GM21786 (cell line): Measurements from ENCODE around the gene C1QL3.

ENCODE experiments used
- ATAC-seq: cut with Tn5 transposase; IDR thresholded peaks from one replicate; pipeline ENCODE4 v1.9.1; 2021; ENCODE audit not compliant: unreplicated experiment

C1QL3 gene

DNA sequence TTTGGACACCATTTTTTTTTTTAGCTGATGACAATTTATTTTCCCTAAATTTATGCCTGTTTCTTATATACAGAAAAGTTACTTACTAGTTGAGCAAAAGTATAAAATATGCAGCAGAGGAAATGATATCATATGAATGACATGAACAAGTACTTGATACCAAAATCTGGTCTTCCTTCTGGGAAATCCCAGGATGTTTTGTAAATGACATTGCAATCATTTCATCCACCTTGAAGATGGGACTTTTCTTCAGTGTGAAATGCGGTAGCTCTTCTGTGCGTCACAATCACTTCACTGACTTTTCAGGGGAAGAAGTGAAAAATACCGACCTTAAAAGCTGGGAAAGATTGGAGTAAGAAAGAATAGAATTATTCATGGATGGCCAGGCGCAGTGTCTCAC, 23.8 kb downstream of the C1QL3 start:
- ATAC-seq, result no peak

DNA sequence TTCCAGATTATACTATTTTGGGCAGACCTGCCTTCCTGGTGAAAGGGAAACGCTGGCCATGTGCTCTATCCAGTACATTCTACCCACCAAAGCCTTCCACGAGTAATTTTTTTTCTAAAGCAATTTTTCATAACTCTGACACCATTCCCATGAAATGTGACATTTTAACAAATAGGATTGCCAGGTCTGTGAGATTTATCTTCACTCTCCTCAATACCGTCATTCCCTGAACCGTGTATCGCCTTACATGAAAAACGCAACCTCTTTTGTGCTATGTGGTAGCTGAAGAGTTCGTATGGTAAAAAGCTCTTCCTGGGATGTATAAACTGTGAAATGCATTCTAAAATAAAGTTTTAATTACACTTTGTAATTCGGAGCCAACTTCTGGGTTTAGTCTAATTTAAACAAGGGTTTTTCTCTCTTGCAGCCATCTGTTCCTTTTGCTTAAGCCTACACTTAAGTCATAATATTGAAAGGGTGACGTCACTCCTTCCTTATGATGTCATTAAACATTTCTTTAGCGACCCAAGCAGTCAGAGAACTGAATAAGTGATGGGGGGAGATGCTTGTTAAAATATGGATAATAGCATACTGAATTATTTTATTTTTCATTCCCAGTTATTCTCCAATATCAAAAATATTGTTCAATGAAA, 27.7 kb downstream of the C1QL3 start:
- no peak for ATAC-seq

DNA sequence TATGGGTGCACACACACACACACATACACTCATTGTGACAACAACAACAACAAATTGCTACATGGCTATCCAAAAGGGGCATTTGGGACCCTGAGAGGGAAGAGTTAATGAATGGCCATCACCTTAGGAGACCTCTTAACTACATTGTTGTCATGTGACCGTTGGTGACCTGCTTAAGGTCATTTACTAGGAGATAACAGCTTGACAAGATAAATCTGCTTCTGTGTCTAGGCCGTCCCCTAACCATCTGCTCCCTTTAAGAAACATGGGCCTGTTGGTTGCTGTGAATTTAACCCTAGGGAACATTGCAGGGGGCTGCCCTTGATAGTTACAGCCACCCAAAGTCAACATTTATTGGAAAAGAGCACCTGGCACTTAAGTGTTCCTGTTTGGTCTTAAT, 29.7 kb downstream of the C1QL3 start:
- ATAC-seq, result no peak

DNA sequence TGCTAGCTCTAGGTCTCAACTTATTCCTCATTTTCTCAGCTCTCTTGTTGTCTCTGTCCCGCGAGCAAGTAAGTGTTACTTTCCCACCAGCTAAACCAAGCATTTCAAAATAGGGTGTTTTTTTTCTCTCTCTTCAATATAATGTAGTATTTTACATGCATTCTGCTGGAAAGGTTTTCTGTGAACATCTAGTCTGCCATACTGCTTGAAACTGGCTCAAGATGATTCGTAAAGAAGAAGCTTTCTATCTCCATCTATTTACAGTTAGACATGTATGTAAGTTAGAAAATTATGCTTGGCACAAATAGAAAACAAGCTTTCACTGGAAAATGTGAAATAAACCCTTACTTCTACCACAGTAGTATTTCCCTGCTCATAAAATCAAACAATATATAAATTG, 31.2 kb downstream of the C1QL3 start:
- no peak for ATAC-seq

DNA sequence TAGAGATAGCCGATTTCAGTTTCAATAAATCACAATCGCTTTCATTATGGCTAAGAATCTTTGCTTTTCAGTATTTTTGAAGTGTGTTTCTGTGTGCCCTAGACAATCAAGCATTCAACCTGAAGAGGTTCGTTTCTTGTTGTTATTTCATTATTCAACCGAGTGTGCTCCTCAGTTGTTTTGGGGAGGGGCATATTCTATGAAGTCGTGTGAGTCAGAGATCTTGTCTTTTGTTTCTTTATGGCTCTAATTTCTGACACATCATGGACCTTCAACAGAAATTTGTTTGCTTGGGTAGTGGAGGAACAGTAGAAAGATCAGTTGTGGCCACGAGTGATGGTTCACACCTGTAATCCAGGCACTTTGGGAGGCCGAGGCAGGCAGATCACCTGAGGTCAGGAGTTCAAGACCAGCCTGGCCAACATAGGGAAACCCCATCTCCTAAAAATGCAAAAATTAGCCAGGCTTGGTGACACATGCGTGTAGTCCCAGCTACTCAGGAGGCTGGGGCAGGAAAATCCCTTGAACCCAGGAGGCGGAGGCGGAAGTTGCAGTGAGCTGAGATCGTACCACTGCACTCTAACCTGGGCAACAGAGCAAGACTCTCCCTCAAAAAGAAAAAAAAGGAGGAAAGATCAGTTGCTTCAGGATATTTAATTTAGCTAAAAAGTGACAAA, 38.3 kb downstream of the C1QL3 start:
- ATAC-seq, result no peak

DNA sequence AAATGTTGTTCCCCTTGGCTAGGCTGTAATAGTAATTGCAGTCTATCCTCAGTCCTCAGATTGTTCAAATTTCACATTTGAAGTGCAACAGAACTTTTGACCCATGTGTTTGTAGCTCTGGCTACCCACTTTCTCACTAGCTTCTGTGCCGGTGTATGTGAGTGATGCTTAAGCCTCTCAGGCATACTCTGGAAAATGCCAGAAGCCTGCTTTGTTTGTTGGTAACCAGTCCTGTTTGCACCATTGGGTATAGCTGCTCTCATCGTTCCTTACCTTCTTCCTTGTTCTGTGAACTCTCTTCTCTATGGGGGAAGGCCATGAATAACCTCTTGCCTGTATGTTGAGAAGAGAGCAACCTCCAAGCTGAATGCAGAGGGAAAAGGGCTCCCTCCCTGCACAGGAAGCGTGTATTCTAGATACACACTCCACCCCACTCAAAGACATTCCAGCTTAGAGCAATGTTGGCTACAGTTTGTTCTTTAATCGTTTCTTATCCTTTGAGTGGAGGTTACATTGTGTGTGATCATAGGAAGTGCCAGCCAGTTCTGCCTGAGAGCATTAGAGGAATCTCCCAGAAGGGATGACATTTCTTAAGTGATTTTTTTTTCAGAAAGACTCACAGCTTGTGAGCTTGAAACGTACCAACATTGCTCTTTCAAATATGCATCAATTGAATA, 40.5 kb downstream of the C1QL3 start:
- no peak for ATAC-seq

DNA sequence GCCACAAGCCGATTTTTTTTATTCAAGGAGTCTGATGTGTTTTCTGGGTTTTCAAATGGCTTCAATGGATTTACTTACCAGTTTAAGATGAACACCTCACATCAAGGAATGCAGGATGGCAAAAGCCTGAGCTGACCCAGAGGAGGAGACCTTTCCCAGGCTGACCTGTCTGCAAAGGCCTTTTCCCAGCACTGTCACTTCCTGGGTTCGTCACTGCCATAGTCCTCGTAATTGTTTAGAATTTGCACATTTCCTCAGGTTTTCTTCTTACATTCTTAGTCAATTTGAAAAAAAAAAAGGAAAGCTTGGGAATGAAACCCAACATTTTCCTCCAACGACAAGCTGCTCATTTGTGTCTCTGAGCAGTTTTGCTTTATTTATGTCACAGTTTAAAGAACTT, 42.9 kb downstream of the C1QL3 start:
- no peak for ATAC-seq

DNA sequence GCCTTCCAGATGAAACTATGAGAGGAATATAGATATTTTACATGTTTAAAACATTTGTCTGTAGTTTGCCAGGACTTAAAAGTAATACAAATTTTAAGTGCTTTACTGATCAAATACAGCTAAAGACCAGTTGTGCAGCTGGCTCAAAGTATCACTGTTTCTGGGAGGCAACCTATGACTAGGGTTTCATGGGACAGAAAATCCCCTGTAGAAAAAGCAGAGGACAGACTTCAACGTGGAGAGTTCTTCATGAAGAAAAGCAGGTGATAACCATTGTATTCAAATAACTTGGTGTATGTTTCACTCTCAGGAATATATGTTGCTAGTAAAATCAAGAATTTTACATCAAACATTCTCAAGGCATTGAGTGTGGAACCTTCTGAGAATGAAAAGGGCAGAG, 43.9 kb downstream of the C1QL3 start:
- no peak for ATAC-seq

DNA sequence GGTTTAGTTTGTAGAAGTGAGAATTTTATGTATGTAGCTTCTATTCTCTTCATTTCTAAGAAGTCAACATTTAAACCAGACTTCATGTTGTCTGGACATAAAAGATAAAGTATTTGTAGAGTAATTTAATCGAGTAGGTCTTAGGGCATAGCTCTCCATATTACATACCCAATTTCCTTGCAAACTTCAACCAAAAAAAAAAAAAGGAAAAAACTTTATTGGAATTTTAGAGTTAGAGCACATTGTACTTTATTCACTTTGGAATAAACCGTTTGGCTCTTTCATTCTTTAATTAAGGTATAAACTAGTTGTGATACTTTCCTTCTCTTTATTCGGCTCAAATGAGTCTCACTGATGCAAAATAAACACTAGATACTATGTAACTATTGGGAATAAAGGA, 48.9 kb downstream of the C1QL3 start:
- no peak for ATAC-seq

DNA sequence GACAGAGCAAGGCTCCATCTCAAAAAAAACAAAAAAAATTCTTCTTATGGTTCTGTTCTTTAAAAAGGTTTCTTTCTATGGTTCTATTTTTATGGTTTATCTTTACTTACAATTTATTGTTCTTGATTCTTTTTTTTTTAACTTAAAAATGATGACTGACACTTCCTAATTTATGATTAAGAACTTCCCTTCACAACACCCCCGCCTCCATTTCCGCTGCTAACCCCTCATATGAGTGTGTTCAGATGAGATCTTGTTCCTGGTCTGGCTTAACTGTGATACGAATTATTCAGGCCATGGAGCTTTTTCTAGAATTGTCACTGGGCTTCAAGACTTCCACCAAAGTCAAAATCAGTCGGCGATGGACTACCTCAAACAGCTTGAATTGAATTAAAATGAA, 50.9 kb downstream of the C1QL3 start:
- ATAC-seq, result no peak

DNA sequence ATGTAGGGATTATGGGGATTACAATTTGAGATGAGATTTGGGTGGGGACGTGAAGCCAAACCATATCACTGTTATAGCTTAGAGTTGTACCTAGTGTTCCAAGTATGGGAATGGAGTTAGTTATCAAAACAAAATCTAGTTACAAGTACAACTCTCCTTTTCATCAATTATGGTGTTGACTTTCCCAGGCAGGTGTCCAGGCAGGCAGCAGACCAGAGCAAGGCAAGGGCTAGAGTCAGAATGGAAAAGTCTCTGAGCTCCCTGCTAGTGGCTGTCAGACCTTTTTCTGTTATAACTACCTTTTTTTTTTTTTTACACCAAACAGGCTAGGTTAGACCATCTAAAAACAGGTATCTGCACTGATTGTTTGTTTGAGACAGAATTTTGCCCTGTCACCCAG, 55.7 kb downstream of the C1QL3 start:
- ATAC-seq, result no peak
